Liver (tissue), 9 donors: ENCODE results near the gene SLIT1. TPM values are rescaled to one million over a fixed set of nuclear protein-coding genes. Genes with fewer than 3 reads are reported as not detected.

Experiments
- DNase-seq: peaks from one replicate; pipeline ENCODE4 v3.0.0-alpha.2; 2017; ENCODE audit warnings: low spot score
- H3K27ac ChIP-seq, 2 donors: one replicate each; pipeline ENCODE4 v1.7.0; 2013; ENCODE audit warnings: inconsistent platforms in 2 of 2, low read length in 2 of 2, control low read depth in 1 of 2, low read depth in 1 of 2, mild to moderate bottlenecking in 1 of 2
- H3K27me3 ChIP-seq, 4 donors: one replicate each; pipeline versions ENCODE4 v1.6.1 to v1.7.0; 2013; ENCODE audit warnings: low read length in 3 of 4, inconsistent platforms in 1 of 4, mild to moderate bottlenecking in 1 of 4, moderate library complexity in 1 of 4; ENCODE audit not compliant: control insufficient read depth in 4 of 4, insufficient read depth in 4 of 4
- H3K36me3 ChIP-seq, 4 donors: one replicate each; pipeline versions ENCODE4 v1.6.1 to v1.7.0; 2013; ENCODE audit warnings: low read length in 3 of 4, mild to moderate bottlenecking in 3 of 4, low read depth in 1 of 4, moderate library complexity in 1 of 4; ENCODE audit not compliant: control insufficient read depth in 4 of 4, insufficient read depth in 3 of 4
- H3K4me1 ChIP-seq, 4 donors: one replicate each; pipeline versions ENCODE4 v1.6.1 to v1.7.0; 2013; ENCODE audit warnings: low read length in 3 of 4, mild to moderate bottlenecking in 3 of 4, moderate library complexity in 1 of 4; ENCODE audit not compliant: control insufficient read depth in 4 of 4, insufficient read depth in 4 of 4
- H3K4me3 ChIP-seq, 3 donors: one replicate each; pipeline versions ENCODE4 v1.6.1 to v1.7.0; 2013; ENCODE audit warnings: low read length in 3 of 3, control low read depth in 1 of 3, low read depth in 1 of 3, mild to moderate bottlenecking in 1 of 3
- H3K9ac ChIP-seq, 2 donors: one replicate each; pipeline ENCODE4 v1.7.0; 2013; ENCODE audit warnings: low read length in 2 of 2, mild to moderate bottlenecking in 2 of 2, moderate library complexity in 2 of 2, control low read depth in 1 of 2, low read depth in 1 of 2
- H3K9me3 ChIP-seq, 4 donors: one replicate each; pipeline versions ENCODE4 v1.6.1 to v1.7.0; 2013; ENCODE audit warnings: low read length in 3 of 4; ENCODE audit not compliant: control insufficient read depth in 4 of 4
- EGR1 ChIP-seq, 2 donors: IDR thresholded peaks; 2 replicates each; pipeline ENCODE4 v1.6.1; 2016 to 2018; ENCODE audit warnings: antibody characterized with exemption in 2 of 2, low read depth in 2 of 2
- FOXA1 ChIP-seq: IDR thresholded peaks from 2 replicates; pipeline ENCODE4 v1.6.1; 2016; ENCODE audit warnings: antibody characterized with exemption
- GABPA ChIP-seq, 2 donors: IDR thresholded peaks in 1 of 2; conservative IDR thresholded peaks in 1 of 2; 2 replicates each; pipeline ENCODE4 v1.6.1; 2016; ENCODE audit warnings: antibody characterized with exemption in 2 of 2, mild to moderate bottlenecking in 1 of 2, moderate library complexity in 1 of 2
- HNF4A ChIP-seq, 2 donors: conservative IDR thresholded peaks; 2 replicates each; pipeline ENCODE4 v1.6.1; 2016; ENCODE audit warnings: antibody characterized with exemption in 2 of 2, mild to moderate bottlenecking in 2 of 2
- JUND ChIP-seq, 2 donors: IDR thresholded peaks; 2 replicates each; pipeline ENCODE4 v1.6.1; 2016; ENCODE audit warnings: antibody characterized with exemption in 2 of 2
- NR2F2 ChIP-seq: IDR thresholded peaks from 2 replicates; pipeline ENCODE4 v1.6.1; 2016; ENCODE audit warnings: antibody characterized with exemption
- RAD21 ChIP-seq, 2 donors: IDR thresholded peaks; 2 replicates each; pipeline ENCODE4 v1.6.1; 2016; ENCODE audit warnings: antibody characterized with exemption in 2 of 2, mild to moderate bottlenecking in 2 of 2
- RXRA ChIP-seq, 2 donors: IDR thresholded peaks; 2 replicates each; pipeline ENCODE4 v1.6.1; 2017 to 2018; ENCODE audit warnings: antibody characterized with exemption in 2 of 2, mild to moderate bottlenecking in 1 of 2
- SP1 ChIP-seq: IDR thresholded peaks from 2 replicates; pipeline ENCODE4 v1.6.1; 2018; ENCODE audit warnings: antibody characterized with exemption, mild to moderate bottlenecking
- WGBS: extraction: QIAGEN DNeasy Blood & Tissue Kit; methylation state at CpG from one replicate; pipeline ENCODE4 v1.1.7; 2013; 5-methylcytosine and 5-hydroxymethylcytosine counted together
- polyA plus RNA-seq, 2 donors: library from polyadenylated mRNA; stranded (reverse) in 1 of 2; unstranded in 1 of 2; fragments of 200-250 nt in 1 of 2; fragments of >200 nt in 1 of 2; fragmentation: Nextera tagmentation in 1 of 2; extraction: Ambion mirVana in 1 of 2; gene quantifications; one replicate each; pipeline versions ENCODE4 v1.2.1 to v1.2.3, GENCODE V29; 2013 to 2015
- total RNA-seq, 2 donors: library from RNA; depleted of rRNA; stranded (reverse); fragments of >200 nt; gene quantifications; one replicate each; pipeline ENCODE4 v1.2.3, GENCODE V29; 2014
- TF ChIP-seq, protein P1 (sequence below): IDR thresholded peaks from 2 replicates; pipeline ENCODE4 v1.6.1; 2016; ENCODE audit warnings: antibody characterized with exemption
- TF ChIP-seq, protein P2 (sequence below): IDR thresholded peaks from 2 replicates; pipeline ENCODE4 v1.6.1; 2016; ENCODE audit warnings: antibody characterized with exemption, mild to moderate bottlenecking
- TF ChIP-seq, protein P3 (sequence below): IDR thresholded peaks from 2 replicates; pipeline ENCODE4 v1.6.1; 2016; ENCODE audit warnings: antibody characterized with exemption
- TF ChIP-seq, protein P4 (sequence below): IDR thresholded peaks from 2 replicates; pipeline ENCODE4 v1.6.1; 2016; ENCODE audit warnings: antibody characterized with exemption
- donor health status: healthy.
- donor health status: healthy.
- donor health status: healthy.
- donor health status: healthy.
- donor health status: healthy.

Gene SLIT1
- total and polyA plus RNA-seq, 4 donors: under 0.01 to 0.14 (median 0.06) TPM

DNA sequence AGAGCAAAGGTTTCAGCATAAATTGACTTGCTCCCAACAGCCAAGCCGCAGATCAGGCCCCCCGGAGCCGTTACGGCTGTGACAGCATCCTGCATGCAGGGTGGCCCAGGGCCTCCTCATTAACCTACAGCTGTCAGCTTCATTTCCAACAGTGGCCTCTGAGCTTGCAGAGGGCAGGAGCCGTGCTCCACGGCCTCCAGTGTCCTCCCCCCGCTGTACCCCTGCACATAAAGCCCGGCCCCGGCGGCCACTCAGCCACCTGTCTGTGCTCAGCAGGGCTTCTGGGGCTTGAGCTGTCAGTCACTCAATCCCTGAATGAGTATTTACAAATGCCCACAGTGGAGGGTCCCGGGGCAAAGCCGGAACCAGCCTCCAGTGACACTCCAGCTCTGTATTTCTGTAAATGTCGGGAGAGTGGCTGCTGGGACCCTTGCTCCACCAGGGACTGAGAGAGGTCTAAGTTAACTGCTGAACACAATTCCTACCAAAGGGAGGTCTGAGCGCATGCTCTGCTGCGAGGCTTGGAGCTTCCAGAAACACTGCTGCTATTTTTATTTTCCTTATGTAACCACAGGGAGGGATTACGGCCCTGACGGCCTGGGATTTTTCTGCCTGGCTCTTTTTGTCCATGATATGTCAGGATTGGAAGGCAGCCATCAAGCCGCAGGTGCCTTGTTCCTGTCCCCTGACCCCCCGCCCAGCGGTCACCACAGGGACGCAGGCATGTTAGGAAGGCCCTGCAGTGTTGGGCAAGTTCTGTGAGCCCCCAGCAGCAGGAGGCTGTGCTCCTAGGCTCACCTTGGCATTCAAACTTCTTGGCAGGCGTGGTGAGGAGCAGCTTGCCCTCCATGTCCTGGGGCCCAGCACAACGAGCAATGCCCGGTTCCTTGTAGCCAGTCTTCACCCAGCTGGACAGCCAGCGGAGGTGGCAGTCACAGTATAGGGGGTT is 165.0 kb downstream of the SLIT1 start:
- Histone ChIP-seq H3K9ac (no peak overlapping the region), H3K9me3 (no peaks in the 10 kb centered on the region), H3K4me1 (peaks cover 0 to 3% (median 1%) of the 10 kb centered on the region in 4 donors), H3K4me3 (no peak overlapping the region), H3K36me3 (no peaks in the 10 kb centered on the region), H3K27me3 (no peaks in the 10 kb centered on the region), H3K27ac (no peak overlapping the region)
- TF ChIP-seq JUND (IDR thresholded peaks at IDR 0.05) (no peak), GABPA (IDR thresholded peaks at IDR 0.05 in 1 of 2, conservative IDR thresholded peaks at IDR 0.05 in 1 of 2) (no peak), HNF4A (conservative IDR thresholded peaks at IDR 0.05) (no peak), RAD21 (IDR thresholded peaks at IDR 0.05) (no peak), NR2F2 (no peak), EGR1 (IDR thresholded peaks at IDR 0.05; ENCODE audit: low read depth in 2 of 2) (no peak), SP1 (no peak)
- TF ChIP-seq, protein P1, sequence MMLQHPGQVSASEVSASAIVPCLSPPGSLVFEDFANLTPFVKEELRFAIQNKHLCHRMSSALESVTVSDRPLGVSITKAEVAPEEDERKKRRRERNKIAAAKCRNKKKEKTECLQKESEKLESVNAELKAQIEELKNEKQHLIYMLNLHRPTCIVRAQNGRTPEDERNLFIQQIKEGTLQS: no peak
- WGBS: 80% methylated on average over 25 of the region's 25 CpGs
- DNase-seq: no peak

DNA sequence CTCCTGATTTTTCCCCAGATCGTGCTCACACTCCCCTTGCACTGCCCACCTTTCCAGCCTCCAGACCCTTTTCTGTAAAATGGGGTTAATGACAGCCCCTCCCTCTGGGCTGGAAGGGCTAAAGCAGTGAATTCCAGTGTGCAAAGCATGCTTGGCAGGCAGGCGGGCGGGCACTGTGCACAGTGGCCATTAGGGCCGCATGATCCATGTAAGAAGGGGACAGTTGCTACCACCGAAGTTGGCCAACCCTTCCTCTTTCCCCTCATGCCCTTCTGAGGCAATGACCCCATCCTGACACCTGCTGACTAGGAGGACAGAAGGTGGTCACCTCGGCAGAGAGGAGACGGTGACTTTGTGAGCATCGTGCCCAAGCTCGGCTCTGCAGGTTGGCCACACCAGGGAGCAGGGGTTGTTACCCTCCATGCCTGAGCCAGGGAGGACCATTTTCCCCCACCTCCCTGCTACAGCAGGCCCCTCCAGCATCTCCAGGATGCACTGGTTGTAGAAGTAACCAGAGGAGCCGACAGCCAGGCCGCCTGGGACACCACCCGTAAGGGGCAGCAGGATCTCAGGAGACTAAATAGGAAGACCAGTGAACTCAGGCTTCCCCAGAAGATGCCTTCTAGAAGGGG is 166.4 kb downstream of the SLIT1 start:
- TF ChIP-seq, protein P2, sequence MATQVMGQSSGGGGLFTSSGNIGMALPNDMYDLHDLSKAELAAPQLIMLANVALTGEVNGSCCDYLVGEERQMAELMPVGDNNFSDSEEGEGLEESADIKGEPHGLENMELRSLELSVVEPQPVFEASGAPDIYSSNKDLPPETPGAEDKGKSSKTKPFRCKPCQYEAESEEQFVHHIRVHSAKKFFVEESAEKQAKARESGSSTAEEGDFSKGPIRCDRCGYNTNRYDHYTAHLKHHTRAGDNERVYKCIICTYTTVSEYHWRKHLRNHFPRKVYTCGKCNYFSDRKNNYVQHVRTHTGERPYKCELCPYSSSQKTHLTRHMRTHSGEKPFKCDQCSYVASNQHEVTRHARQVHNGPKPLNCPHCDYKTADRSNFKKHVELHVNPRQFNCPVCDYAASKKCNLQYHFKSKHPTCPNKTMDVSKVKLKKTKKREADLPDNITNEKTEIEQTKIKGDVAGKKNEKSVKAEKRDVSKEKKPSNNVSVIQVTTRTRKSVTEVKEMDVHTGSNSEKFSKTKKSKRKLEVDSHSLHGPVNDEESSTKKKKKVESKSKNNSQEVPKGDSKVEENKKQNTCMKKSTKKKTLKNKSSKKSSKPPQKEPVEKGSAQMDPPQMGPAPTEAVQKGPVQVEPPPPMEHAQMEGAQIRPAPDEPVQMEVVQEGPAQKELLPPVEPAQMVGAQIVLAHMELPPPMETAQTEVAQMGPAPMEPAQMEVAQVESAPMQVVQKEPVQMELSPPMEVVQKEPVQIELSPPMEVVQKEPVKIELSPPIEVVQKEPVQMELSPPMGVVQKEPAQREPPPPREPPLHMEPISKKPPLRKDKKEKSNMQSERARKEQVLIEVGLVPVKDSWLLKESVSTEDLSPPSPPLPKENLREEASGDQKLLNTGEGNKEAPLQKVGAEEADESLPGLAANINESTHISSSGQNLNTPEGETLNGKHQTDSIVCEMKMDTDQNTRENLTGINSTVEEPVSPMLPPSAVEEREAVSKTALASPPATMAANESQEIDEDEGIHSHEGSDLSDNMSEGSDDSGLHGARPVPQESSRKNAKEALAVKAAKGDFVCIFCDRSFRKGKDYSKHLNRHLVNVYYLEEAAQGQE: no peak
- TF ChIP-seq RXRA (IDR thresholded peaks at IDR 0.05) (no peak), SP1 (no peak), NR2F2 (no peak), FOXA1 (no peak), RAD21 (IDR thresholded peaks at IDR 0.05) (no peak), EGR1 (IDR thresholded peaks at IDR 0.05; ENCODE audit: low read depth in 2 of 2) (no peak)
- TF ChIP-seq, protein P3, sequence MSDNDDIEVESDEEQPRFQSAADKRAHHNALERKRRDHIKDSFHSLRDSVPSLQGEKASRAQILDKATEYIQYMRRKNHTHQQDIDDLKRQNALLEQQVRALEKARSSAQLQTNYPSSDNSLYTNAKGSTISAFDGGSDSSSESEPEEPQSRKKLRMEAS: no peak
- TF ChIP-seq, protein P4, sequence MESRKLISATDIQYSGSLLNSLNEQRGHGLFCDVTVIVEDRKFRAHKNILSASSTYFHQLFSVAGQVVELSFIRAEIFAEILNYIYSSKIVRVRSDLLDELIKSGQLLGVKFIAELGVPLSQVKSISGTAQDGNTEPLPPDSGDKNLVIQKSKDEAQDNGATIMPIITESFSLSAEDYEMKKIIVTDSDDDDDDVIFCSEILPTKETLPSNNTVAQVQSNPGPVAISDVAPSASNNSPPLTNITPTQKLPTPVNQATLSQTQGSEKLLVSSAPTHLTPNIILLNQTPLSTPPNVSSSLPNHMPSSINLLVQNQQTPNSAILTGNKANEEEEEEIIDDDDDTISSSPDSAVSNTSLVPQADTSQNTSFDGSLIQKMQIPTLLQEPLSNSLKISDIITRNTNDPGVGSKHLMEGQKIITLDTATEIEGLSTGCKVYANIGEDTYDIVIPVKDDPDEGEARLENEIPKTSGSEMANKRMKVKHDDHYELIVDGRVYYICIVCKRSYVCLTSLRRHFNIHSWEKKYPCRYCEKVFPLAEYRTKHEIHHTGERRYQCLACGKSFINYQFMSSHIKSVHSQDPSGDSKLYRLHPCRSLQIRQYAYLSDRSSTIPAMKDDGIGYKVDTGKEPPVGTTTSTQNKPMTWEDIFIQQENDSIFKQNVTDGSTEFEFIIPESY: no peak
- Histone ChIP-seq H3K9ac (no peak overlapping the region), H3K4me3 (no peak overlapping the region), H3K27ac (no peak overlapping the region), H3K4me1 (peaks cover 0 to 2% (median 0%) of the 10 kb centered on the region in 4 donors), H3K9me3 (no peaks in the 10 kb centered on the region), H3K27me3 (no peaks in the 10 kb centered on the region), H3K36me3 (no peaks in the 10 kb centered on the region)
- 89% methylated on average over 12 of the region's 12 CpGs for WGBS
- no peak for DNase-seq
